AG09319 (cell line): ENCODE measurements around the gene KITLG.

ENCODE experiments used
- DNase-seq: peaks from one replicate; pipeline ENCODE4 v3.0.0-alpha.2; 2010; ENCODE audit warnings: low read depth; ENCODE audit errors: extremely low read depth
- TF ChIP-seq, protein P1 (sequence below): IDR thresholded peaks from 2 replicates; pipeline ENCODE4 v1.5.1; 2011; ENCODE audit warnings: low read depth, mild to moderate bottlenecking, inconsistent platforms, low read length, moderate library complexity

The KITLG gene

GRCh38 chr12:88539893-88540292 lies 40.4 kb downstream of the KITLG start:
- TF ChIP-seq, protein P1, sequence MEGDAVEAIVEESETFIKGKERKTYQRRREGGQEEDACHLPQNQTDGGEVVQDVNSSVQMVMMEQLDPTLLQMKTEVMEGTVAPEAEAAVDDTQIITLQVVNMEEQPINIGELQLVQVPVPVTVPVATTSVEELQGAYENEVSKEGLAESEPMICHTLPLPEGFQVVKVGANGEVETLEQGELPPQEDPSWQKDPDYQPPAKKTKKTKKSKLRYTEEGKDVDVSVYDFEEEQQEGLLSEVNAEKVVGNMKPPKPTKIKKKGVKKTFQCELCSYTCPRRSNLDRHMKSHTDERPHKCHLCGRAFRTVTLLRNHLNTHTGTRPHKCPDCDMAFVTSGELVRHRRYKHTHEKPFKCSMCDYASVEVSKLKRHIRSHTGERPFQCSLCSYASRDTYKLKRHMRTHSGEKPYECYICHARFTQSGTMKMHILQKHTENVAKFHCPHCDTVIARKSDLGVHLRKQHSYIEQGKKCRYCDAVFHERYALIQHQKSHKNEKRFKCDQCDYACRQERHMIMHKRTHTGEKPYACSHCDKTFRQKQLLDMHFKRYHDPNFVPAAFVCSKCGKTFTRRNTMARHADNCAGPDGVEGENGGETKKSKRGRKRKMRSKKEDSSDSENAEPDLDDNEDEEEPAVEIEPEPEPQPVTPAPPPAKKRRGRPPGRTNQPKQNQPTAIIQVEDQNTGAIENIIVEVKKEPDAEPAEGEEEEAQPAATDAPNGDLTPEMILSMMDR = no peak
- DNase-seq = no peak

DNA sequence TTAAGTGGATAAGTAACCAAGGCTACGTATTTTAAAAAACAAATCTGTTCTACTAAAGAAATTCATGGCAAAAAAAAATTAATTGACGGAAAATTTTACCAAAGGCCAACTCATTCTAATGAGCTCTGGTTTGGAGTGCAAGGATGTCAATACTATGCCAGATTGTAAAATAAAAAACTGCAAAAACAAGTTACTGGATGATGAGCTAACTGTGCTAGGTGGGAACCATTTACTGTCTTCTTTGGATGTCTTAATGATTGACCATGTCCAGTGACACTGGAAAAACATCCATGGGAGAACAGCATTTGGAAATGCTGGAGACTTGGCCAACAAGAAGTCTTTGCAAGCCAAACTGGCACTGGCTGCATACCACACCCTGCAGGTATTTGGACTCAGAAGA lies 41.6 kb downstream of the KITLG start:
- DNase-seq = no peak
- TF ChIP-seq, protein P1 = no peak

DNA sequence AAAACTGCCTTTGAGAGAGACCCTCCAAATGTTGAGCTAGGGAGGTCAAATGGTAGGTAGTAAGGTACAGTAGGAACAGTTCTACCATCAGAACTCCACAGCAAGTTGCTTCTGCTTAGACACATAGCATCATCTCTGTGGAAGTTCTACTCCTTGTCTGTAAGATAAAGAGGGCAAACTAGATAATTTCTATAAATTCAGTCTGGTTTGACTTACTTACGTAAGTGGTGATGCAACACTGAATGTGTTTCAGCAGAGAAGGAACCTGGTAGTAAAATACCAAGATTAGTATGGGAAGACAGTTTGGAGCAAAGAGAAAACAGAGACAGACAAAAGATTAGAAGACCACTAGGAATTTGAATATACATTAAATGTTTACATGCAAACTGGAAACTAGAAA lies 42.0 kb downstream of the KITLG start:
- no peak for DNase-seq
- TF ChIP-seq, protein P1 = no peak

GRCh38 chr12:88530868-88531267 lies 49.4 kb downstream of the KITLG start:
- TF ChIP-seq, protein P1 = no peak
- DNase-seq = no peak

- no peak for DNase-seq
- TF ChIP-seq, protein P1 = no peak
Measured at GRCh38 chr12:88529531-88530488, 50.5 kb downstream of the KITLG start.

GRCh38 chr12:88522961-88523360 lies 57.3 kb downstream of the KITLG start:
- TF ChIP-seq, protein P1 = no peak
- DNase-seq = no peak

GRCh38 chr12:88520436-88520820 lies 59.8 kb downstream of the KITLG start:
- TF ChIP-seq, protein P1 = no peak
- no peak for DNase-seq
